Loucy (cell line): ENCODE measurements around the gene B3GNT4.
A peak's percentile ranks its signal among the peaks of the same experiment; 100 is the strongest.

Experiments
- H2AFZ ChIP-seq: fragments of 200-600 bp; sonication (generic); 2 replicates; pipeline ENCODE4 v1.6.0; 2016; ENCODE audit warnings: antibody characterized with exemption, mild to moderate bottlenecking, low read length, moderate library complexity
- H3F3A ChIP-seq: fragments of 200-600 bp; 2 replicates; pipeline ENCODE4 v1.6.0; 2016; ENCODE audit warnings: antibody characterized with exemption, low read depth, mild to moderate bottlenecking
- H3K27me3 ChIP-seq: fragments of 200-600 bp; sonication (generic); 2 replicates; pipeline ENCODE4 v1.6.1; 2014; ENCODE audit warnings: low read length, mild to moderate bottlenecking; ENCODE audit not compliant: insufficient read depth, poor library complexity, severe bottlenecking
- H3K36me3 ChIP-seq: fragments of 200-600 bp; sonication (generic); 2 replicates; pipeline ENCODE4 v1.6.1; 2016; ENCODE audit warnings: low read length; ENCODE audit not compliant: insufficient read depth
- H3K4me1 ChIP-seq: fragments of 200-600 bp; sonication (generic); 2 replicates; pipeline ENCODE4 v1.5.1; 2014; ENCODE audit warnings: low read length, mild to moderate bottlenecking; ENCODE audit not compliant: insufficient read depth, poor library complexity, severe bottlenecking
- H3K4me2 ChIP-seq: fragments of 200-600 bp; sonication (generic); 2 replicates; pipeline ENCODE4 v1.6.0; 2014; ENCODE audit warnings: antibody characterized with exemption, low read length, low read depth, mild to moderate bottlenecking; ENCODE audit not compliant: poor library complexity, severe bottlenecking
- H3K4me3 ChIP-seq: fragments of 200-600 bp; sonication (generic); 2 replicates; pipeline ENCODE4 v1.5.1; 2014; ENCODE audit warnings: low read length, mild to moderate bottlenecking, mixed read lengths; ENCODE audit not compliant: poor library complexity, severe bottlenecking
- H3K79me2 ChIP-seq: fragments of 200-600 bp; sonication (generic); 2 replicates; pipeline ENCODE4 v1.6.1; 2014; ENCODE audit warnings: low read length; ENCODE audit not compliant: insufficient read depth
- H3K9ac ChIP-seq: fragments of 200-600 bp; sonication (generic); 2 replicates; pipeline ENCODE4 v1.6.0; 2014; ENCODE audit warnings: mild to moderate bottlenecking, low read depth, low read length, moderate library complexity; ENCODE audit not compliant: poor library complexity, severe bottlenecking
- H3K9me2 ChIP-seq: fragments of 200-600 bp; sonication (generic); replicated peaks from 2 replicates; pipeline ENCODE4 v1.6.1; 2016; ENCODE audit warnings: low read depth, low read length, mixed read lengths
- H3K9me3 ChIP-seq: fragments of 200-600 bp; sonication (generic); 2 replicates; pipeline ENCODE4 v1.6.1; 2014; ENCODE audit warnings: mild to moderate bottlenecking, antibody characterized with exemption, low read length, low read depth; ENCODE audit not compliant: insufficient read depth
- H4K20me1 ChIP-seq: fragments of 200-600 bp; sonication (generic); 2 replicates; pipeline ENCODE4 v1.6.0; 2014; ENCODE audit warnings: antibody characterized with exemption, low read length, mild to moderate bottlenecking; ENCODE audit not compliant: insufficient read depth, poor library complexity, severe bottlenecking
- EZH2phosphoT487 ChIP-seq: fragments of 200-600 bp; IDR thresholded peaks from 2 replicates; pipeline ENCODE4 v1.6.1; 2018; ENCODE audit warnings: antibody characterized with exemption, mild to moderate bottlenecking, moderate library complexity, borderline replicate concordance
- TF ChIP-seq, protein P1 (sequence below): fragments of 200-600 bp; sonication (generic); conservative IDR thresholded peaks from 2 replicates; pipeline ENCODE4 v1.5.1; 2014; ENCODE audit warnings: mild to moderate bottlenecking, antibody characterized with exemption, low read length

Gene B3GNT4

DNA sequence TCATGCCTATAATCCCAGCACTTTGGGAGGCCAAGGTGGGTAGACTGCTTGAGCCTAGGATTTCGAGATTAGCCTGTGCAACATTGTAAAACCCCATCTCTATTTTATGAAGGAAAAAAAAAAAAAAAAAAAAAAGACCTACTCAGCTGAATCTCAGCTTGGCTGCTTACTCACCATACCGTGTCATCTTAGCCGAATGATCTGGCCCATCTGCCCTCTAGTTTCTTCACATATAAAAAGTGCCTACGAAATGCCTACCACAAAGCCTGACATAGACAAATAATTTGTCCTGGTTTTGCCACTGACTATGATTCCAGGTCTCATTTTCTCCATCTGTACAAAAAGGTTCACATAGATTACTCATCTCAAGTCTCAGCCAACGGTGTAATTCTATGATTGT, 12.3 kb downstream of the B3GNT4 start:
- Histone ChIP-seq H3K9me3 (no peaks in the 10 kb centered on the region), H3K36me3 (peaks cover 76% of the 10 kb centered on the region), H3K4me2 (no peak overlapping the region), H2AFZ (no peak overlapping the region), H3K4me3 (no peak overlapping the region), H3K9me2 (no peaks in the 10 kb centered on the region), H3K27me3 (no peaks in the 10 kb centered on the region), H3K4me1 (no peaks in the 10 kb centered on the region), H3K9ac (no peak overlapping the region), H3F3A (no peaks in the 10 kb centered on the region), H4K20me1 (no peaks in the 10 kb centered on the region), H3K79me2 (peaks cover 22% of the 10 kb centered on the region; the same call in 1 of the 2 replicates)
- TF ChIP-seq, protein P1, sequence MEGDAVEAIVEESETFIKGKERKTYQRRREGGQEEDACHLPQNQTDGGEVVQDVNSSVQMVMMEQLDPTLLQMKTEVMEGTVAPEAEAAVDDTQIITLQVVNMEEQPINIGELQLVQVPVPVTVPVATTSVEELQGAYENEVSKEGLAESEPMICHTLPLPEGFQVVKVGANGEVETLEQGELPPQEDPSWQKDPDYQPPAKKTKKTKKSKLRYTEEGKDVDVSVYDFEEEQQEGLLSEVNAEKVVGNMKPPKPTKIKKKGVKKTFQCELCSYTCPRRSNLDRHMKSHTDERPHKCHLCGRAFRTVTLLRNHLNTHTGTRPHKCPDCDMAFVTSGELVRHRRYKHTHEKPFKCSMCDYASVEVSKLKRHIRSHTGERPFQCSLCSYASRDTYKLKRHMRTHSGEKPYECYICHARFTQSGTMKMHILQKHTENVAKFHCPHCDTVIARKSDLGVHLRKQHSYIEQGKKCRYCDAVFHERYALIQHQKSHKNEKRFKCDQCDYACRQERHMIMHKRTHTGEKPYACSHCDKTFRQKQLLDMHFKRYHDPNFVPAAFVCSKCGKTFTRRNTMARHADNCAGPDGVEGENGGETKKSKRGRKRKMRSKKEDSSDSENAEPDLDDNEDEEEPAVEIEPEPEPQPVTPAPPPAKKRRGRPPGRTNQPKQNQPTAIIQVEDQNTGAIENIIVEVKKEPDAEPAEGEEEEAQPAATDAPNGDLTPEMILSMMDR, result no peak

DNA sequence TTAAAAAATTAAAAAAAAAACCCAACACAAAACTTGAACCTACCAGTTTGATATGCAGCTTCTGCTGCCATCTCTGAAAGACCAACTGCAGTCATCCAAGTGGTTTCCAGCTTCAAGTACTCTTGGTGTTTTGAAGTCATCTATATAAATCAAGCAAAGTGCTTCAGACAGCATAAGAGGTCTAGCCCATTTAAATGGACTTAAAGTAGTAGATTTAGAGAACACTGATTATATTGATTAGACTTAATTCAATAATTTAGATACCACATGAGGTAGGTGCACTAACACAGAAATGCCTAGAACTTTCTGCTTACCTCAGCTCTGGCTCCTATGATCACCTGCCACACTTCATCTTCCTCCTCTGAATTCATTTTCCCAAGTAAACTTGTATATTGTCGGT, 12.9 kb downstream of the B3GNT4 start:
- Histone ChIP-seq H3K4me2 (no peak overlapping the region), H4K20me1 (no peaks in the 10 kb centered on the region), H3K79me2 (peaks cover 29% of the 10 kb centered on the region; the same call in 1 of the 2 replicates), H3K4me1 (peaks cover 3% of the 10 kb centered on the region), H3K4me3 (no peak overlapping the region), H3K9me2 (no peaks in the 10 kb centered on the region), H3K9ac (no peak overlapping the region), H3K36me3 (peaks cover 71% of the 10 kb centered on the region), H2AFZ (no peak overlapping the region), H3F3A (no peaks in the 10 kb centered on the region), H3K27me3 (no peaks in the 10 kb centered on the region), H3K9me3 (no peaks in the 10 kb centered on the region)
- TF ChIP-seq, protein P1, result no peak
- TF ChIP-seq EZH2phosphoT487, result no peak

DNA sequence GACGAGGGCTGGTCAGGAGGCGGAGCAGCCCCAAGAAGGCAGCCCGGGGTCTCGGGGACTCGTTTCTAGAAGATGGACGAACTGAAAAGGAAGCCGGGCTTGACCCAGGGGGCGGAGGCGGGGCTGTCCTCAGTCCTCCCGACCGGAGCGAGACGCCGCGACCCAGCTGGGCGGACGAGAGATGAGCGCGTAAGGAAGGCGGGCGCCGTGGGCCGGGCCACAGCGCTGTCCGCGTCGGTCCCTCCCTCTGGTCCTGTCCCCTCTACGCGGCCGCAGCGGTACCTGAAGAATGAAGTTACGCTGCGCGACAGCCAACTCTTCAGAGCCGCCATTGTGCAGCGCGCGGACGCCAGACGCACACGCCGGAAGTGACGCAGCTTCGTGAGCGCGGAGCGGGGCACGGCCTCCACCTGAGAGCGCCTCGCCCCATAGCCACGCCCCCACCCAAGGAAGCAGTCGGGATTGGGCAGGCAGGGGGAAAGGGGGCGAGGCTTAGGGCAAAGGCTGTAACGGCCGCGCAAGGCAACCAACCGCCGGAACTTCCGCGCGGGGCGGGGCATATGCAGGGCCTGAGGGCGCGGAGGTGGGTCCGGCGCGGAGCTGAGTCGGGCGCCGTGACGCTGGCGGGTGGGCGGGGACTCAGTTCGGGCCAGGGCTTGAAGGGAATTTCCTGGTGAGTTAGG, 22.3 kb downstream of the B3GNT4 start, which contains the start of gene DIABLO:
Gene DIABLO, minus strand, starts transcription at position 370 of the 683 bp plus-strand sequence. Its CDS starts 38 bp downstream, at position 332.
- peak within 1 kb of the TSS; percentile 72 for H2AFZ ChIP-seq
- no peaks in the 10 kb centered on the region for H3K9me3 ChIP-seq
- H3K79me2 ChIP-seq, result peaks cover 48% of the 10 kb centered on the region
- TF ChIP-seq, protein P1, result no peak
- no peak for TF ChIP-seq EZH2phosphoT487
- peak within 1 kb of the TSS; percentile 79 for H3K4me3 ChIP-seq
- peaks cover 37% of the 10 kb centered on the region for H4K20me1 ChIP-seq
- peak within 1 kb of the TSS; percentile 80 for H3K9ac ChIP-seq
- H3F3A ChIP-seq, result peaks cover 5% of the 10 kb centered on the region; the same call in 1 of the 2 replicates
- H3K27me3 ChIP-seq, result no peaks in the 10 kb centered on the region
- peaks cover 1% of the 10 kb centered on the region; the same call in 1 of the 2 replicates for H3K36me3 ChIP-seq
- peaks cover 41% of the 10 kb centered on the region for H3K4me1 ChIP-seq
- H3K4me2 ChIP-seq, result peak within 1 kb of the TSS; percentile 90
- no peaks in the 10 kb centered on the region for H3K9me2 ChIP-seq
